MM.1S (cell line): ENCODE data around the gene PITPNM3.

Source experiments
- DNase-seq: peaks from one replicate; pipeline ENCODE4 v3.0.0-alpha.2; 2015
- H2AFZ ChIP-seq: fragments of 300-600 bp; sonication (generic); 2 replicates; pipeline ENCODE4 v1.6.0; 2016; ENCODE audit warnings: antibody characterized with exemption, low read length
- H3F3A ChIP-seq: fragments of 300-600 bp; sonication (generic); 2 replicates; pipeline ENCODE4 v1.6.1; 2016; ENCODE audit warnings: mild to moderate bottlenecking, antibody characterized with exemption, low read length, moderate library complexity, mixed read lengths; ENCODE audit not compliant: insufficient read depth
- H3K27ac ChIP-seq: fragments of 300-600 bp; sonication (generic); 2 replicates; pipeline ENCODE4 v1.5.1; 2016; ENCODE audit warnings: mild to moderate bottlenecking, low read length
- H3K27me3 ChIP-seq: fragments of 300-600 bp; sonication (generic); replicated peaks from 2 replicates; pipeline ENCODE4 v1.6.0; 2016; ENCODE audit warnings: low read length; ENCODE audit not compliant: insufficient read depth
- H3K36me3 ChIP-seq: fragments of 300-600 bp; sonication (generic); replicated peaks from 2 replicates; pipeline ENCODE4 v1.6.1; 2016; ENCODE audit warnings: mild to moderate bottlenecking, low read length, mixed read lengths; ENCODE audit not compliant: insufficient read depth
- H3K4me1 ChIP-seq: fragments of 300-600 bp; sonication (generic); 2 replicates; pipeline ENCODE4 v1.6.1; 2016; ENCODE audit warnings: low read length, mixed read lengths
- H3K4me2 ChIP-seq: fragments of 300-600 bp; sonication (generic); 2 replicates; pipeline ENCODE4 v1.6.0; 2016; ENCODE audit warnings: low read depth, low read length
- H3K4me3 ChIP-seq: fragments of 300-600 bp; sonication (generic); 2 replicates; pipeline ENCODE4 v1.5.1; 2016; ENCODE audit warnings: low read length, mixed read lengths
- H3K79me2 ChIP-seq: fragments of 300-600 bp; sonication (generic); 2 replicates; pipeline ENCODE4 v1.6.1; 2016; ENCODE audit warnings: mixed run types, low read length, mixed read lengths
- H3K9ac ChIP-seq: fragments of 300-600 bp; sonication (generic); 2 replicates; pipeline ENCODE4 v1.6.1; 2016; ENCODE audit warnings: low read length, mixed read lengths
- H3K9me2 ChIP-seq: fragments of 300-600 bp; sonication (generic); replicated peaks from 2 replicates; pipeline ENCODE4 v1.6.1; 2016; ENCODE audit warnings: mild to moderate bottlenecking, low read length, mixed read lengths; ENCODE audit not compliant: insufficient read depth
- H3K9me3 ChIP-seq: fragments of 300-600 bp; sonication (generic); replicated peaks from 2 replicates; pipeline ENCODE4 v1.6.1; 2016; ENCODE audit warnings: mild to moderate bottlenecking, low read length, mixed read lengths; ENCODE audit not compliant: insufficient read depth
- H4K20me1 ChIP-seq: fragments of 300-600 bp; sonication (generic); 2 replicates; pipeline ENCODE4 v1.6.1; 2016; ENCODE audit warnings: mild to moderate bottlenecking, low read length, moderate library complexity, mixed read lengths; ENCODE audit not compliant: insufficient read depth
- CTCF ChIP-seq: fragments of 300-600 bp; sonication (generic); IDR thresholded peaks from 2 replicates; pipeline ENCODE4 v1.5.1; 2016; ENCODE audit warnings: antibody characterized with exemption, low read length, mixed read lengths
- EZH2 ChIP-seq: fragments of 300-600 bp; sonication (generic); optimal IDR thresholded peaks from 2 replicates; pipeline ENCODE3; 2017; ENCODE audit warnings: low read depth, mild to moderate bottlenecking, antibody characterized with exemption, low read length, mixed read lengths
- EZH2phosphoT487 ChIP-seq: fragments of 300-600 bp; sonication (generic); IDR thresholded peaks from 2 replicates; pipeline ENCODE4 v1.6.1; 2018; ENCODE audit warnings: antibody characterized with exemption, low read length

Gene PITPNM3

GRCh38 chr17:6536053-6536452 lies 20.3 kb downstream of the PITPNM3 start:
- no peak overlapping the region for H3K27ac ChIP-seq
- H3K4me3 ChIP-seq: no peak overlapping the region
- no peaks in the 10 kb centered on the region for H3K79me2 ChIP-seq
- peaks cover 18% of the 10 kb centered on the region; the same call in 1 of the 2 replicates for H3K27me3 ChIP-seq
- H3F3A ChIP-seq: no peaks in the 10 kb centered on the region
- H3K4me2 ChIP-seq: no peak overlapping the region
- no peak for DNase-seq
- H4K20me1 ChIP-seq: no peaks in the 10 kb centered on the region
- no peak overlapping the region for H2AFZ ChIP-seq
- TF ChIP-seq CTCF (no peak), EZH2 (no peak), EZH2phosphoT487 (no peak)
- H3K9ac ChIP-seq: no peak overlapping the region
- no peaks in the 10 kb centered on the region for H3K36me3 ChIP-seq
- H3K4me1 ChIP-seq: no peaks in the 10 kb centered on the region
- no peaks in the 10 kb centered on the region for H3K9me2 ChIP-seq
- H3K9me3 ChIP-seq: no peaks in the 10 kb centered on the region; the same call in 1 of the 2 replicates

- H3K4me2 ChIP-seq: no peak overlapping the region
- no peak overlapping the region for H3K9ac ChIP-seq
- H2AFZ ChIP-seq: no peak overlapping the region
- H3F3A ChIP-seq: no peaks in the 10 kb centered on the region
- no peaks in the 10 kb centered on the region for H3K4me1 ChIP-seq
- H3K9me3 ChIP-seq: no peaks in the 10 kb centered on the region; the same call in 1 of the 2 replicates
- no peaks in the 10 kb centered on the region for H3K36me3 ChIP-seq
- TF ChIP-seq EZH2: no peak
- no peak for TF ChIP-seq EZH2phosphoT487
- no peak for TF ChIP-seq CTCF
- no peak overlapping the region for H3K27ac ChIP-seq
- H3K27me3 ChIP-seq: peaks cover 15% of the 10 kb centered on the region; the same call in 1 of the 2 replicates
- DNase-seq: no peak
- H3K4me3 ChIP-seq: no peak overlapping the region
- H3K9me2 ChIP-seq: no peaks in the 10 kb centered on the region
- no peaks in the 10 kb centered on the region for H4K20me1 ChIP-seq
- no peaks in the 10 kb centered on the region for H3K79me2 ChIP-seq
Observed at GRCh38 chr17:6534846-6535514, 21.4 kb downstream of the PITPNM3 start.

GRCh38 chr17:6532441-6532885 lies 23.9 kb downstream of the PITPNM3 start:
- Histone ChIP-seq H3K9me3 (no peaks in the 10 kb centered on the region), H3K9me2 (no peaks in the 10 kb centered on the region), H3K36me3 (no peaks in the 10 kb centered on the region), H3K9ac (no peak overlapping the region), H3F3A (no peaks in the 10 kb centered on the region), H3K4me3 (no peak overlapping the region), H4K20me1 (no peaks in the 10 kb centered on the region), H3K27ac (no peak overlapping the region), H3K4me2 (no peak overlapping the region), H2AFZ (no peak overlapping the region), H3K79me2 (no peaks in the 10 kb centered on the region), H3K4me1 (no peaks in the 10 kb centered on the region), H3K27me3 (0 out of 2 replicates have a peak, but pooled peaks cover 4% of the 10 kb centered on the region)
- DNase-seq: no peak
- TF ChIP-seq CTCF (no peak), EZH2phosphoT487 (no peak), EZH2 (no peak)
